KG1 (cell line): ENCODE measurements around the gene ADCY9.
"Not testable (repeated sequence)": the region's sequence is repeated elsewhere in the genome, so short reads cannot be mapped to it uniquely, and the experiment has no call there.

Experiments used
- DNase-seq: peaks from one replicate; lab custom pipeline; 2025; lab: John Stamatoyannopoulos, UW

ADCY9 gene

GRCh38 chr16:3974751-3975150, 141.5 kb downstream of the ADCY9 start:
- DNase-seq: no peak

- no peak for DNase-seq
Measured at GRCh38 chr16:3971706-3972105, 144.5 kb downstream of the ADCY9 start.

DNA sequence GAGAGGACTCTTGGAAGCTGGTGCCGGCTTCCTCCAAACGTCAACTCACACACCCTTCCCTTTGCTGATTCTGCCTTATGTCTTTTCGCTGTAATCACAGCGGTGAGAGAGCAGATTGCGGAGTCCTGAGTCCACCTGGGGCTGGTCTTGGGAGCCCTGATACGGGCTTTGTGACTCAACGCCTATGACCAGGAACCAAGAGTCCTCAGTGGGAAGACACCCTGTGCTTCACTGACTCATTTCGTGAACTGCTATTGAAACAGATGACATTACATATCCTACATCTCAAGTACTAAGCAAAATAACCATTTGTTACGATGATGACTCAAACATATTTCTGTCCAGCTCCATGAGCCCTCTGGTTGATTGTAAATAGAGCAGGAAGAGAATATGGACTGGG, 145.0 kb downstream of the ADCY9 start:
- no peak for DNase-seq

GRCh38 chr16:3968551-3968950, 147.7 kb downstream of the ADCY9 start:
- DNase-seq: no peak

DNA sequence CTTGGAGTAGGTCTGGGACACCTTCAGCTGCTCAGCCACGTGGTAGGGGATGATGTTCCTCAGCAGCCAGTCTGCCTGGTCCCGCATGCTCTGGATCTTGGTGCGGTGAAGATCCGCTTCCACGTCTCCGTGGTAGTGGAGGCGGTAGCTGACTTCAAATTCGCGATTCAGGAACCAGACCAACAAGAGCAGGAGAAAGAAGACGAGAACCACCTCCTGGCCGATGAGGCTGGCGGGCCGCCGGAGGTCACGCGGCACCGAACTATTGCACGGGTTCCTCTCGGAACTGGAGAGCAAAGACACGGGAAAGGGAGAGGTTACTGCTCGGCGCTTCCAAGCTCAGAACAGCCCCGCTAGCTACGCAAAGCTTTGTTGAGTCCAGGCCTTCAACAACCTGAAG, 149.6 kb downstream of the ADCY9 start:
- DNase-seq: no peak

DNA sequence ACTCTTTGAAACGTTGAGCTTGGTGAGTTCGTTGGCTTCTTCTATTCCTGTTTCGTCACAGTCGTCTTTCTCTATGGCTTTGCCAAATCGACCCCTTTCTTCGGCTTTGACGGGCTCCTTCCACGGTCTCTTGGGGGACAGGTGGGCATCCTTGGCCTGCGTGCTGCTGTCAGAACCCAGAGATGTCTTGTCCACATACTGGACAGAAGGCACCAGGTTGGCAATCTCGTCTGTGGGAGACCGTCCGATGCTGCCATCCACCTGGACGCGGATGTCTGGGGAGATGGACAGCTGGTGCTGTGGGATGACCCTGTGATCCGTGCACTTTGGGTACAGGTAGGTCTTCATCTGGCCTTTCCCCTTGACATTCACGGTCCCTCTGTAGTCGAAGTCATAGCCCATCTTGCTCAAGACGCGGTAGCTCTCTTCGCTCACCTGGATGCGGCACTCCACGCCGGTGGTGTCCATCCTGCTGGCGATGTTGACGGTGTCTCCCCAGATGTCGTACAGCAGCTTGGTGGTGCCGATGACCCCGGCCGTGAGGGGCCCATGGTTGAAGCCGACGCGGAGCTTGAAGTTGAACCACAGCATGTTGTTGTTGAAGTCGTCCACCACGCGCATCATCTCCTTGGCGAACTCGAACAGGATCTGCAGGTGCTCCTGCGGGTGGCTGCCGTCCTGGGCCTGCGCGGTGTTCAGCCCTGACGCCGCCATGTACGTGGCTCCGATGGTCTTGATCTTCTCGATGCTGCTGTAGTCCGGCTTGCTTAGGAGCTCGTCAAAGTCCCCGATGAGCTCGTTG, 150.3 kb downstream of the ADCY9 start:
- no peak for DNase-seq

- DNase-seq: no peak
Measured at GRCh38 chr16:3965306-3965705, 150.9 kb downstream of the ADCY9 start.

GRCh38 chr16:3964686-3965290, 151.5 kb downstream of the ADCY9 start:
- no peak for DNase-seq

DNA sequence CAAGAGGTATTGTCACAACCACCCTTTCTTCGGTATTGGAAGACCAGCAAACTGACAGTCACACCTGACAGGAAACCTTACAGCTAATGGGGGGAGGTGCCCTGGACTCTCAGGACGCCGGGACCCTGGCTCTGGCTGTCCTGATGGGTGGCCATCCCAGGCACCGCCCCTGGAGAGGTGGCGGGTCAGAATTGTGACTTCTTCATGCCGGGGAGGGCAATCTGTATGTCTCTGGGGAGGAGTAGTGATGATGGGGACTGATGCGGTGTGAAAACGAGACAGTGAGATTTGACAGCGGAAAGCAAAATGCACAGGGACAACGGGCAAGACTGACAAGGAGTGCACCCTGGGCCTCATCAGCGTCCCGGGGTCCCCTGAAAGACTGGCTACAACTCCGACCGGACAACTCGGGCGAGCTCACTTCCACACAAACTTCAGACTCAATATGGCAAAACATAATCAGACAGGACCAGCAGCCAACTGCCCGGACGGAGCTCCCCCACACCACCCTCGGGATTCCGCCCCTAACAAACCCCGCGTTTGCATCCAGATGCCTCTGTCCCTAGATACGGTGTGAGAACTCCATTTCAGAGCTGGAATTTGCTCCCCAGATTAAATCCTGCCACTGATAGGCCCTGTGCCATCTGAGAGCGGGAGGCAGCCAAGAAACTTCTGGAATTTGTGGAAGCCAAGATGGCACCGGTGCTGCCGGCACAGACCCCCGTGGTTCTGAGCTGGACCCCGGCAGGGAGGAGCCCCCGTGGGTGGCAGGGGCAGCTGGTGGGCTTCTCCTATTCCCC, 152.2 kb downstream of the ADCY9 start:
- DNase-seq: no peak

DNA sequence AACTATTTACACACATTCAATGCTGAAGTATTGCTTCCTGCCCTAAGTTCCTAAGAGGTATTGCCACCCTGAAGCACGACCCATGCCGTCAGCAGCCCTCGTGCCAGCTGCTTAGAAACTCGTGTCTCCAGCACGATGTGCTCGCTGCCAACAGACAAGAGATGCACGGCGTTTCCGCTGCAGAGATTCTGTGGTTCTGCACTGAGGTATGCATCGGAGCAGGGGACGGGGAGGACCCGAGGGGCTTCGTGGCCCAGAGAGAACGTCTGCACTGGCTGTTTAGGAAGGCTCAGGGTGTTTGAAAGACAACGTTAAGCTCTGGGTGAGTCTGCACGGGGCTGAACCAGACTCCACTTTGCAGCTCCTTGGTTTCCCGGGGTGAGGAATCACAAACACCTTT, 153.0 kb downstream of the ADCY9 start:
- no peak for DNase-seq

GRCh38 chr16:3961449-3961849, 154.8 kb downstream of the ADCY9 start:
- no peak for DNase-seq

- DNase-seq: not testable (repeated sequence)
Measured at GRCh38 chr16:3959926-3960590, 156.2 kb downstream of the ADCY9 start.

DNA sequence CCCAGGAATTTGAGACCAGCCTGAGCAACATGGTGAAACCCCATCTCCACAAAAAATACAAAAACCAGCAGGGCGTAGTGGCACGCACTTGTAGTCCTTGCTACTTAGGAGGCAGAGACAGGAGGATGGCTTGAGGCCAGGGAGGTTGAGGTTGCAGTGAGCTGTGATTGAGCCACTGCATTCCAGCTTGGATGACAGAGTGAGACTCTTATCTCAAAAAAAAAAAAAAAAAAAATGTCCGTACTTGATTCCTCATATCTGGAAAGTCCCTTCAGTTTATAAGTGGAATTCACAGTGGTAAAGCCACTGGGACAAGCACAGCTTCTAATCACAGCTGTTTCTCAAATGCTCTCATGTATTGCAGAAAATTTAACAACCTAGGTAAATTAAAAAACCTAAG, 157.1 kb downstream of the ADCY9 start:
- no peak for DNase-seq

- DNase-seq: no peak
Measured at GRCh38 chr16:3957344-3957980, 158.8 kb downstream of the ADCY9 start.

GRCh38 chr16:3954411-3954921, 161.8 kb downstream of the ADCY9 start:
- no peak for DNase-seq

DNA sequence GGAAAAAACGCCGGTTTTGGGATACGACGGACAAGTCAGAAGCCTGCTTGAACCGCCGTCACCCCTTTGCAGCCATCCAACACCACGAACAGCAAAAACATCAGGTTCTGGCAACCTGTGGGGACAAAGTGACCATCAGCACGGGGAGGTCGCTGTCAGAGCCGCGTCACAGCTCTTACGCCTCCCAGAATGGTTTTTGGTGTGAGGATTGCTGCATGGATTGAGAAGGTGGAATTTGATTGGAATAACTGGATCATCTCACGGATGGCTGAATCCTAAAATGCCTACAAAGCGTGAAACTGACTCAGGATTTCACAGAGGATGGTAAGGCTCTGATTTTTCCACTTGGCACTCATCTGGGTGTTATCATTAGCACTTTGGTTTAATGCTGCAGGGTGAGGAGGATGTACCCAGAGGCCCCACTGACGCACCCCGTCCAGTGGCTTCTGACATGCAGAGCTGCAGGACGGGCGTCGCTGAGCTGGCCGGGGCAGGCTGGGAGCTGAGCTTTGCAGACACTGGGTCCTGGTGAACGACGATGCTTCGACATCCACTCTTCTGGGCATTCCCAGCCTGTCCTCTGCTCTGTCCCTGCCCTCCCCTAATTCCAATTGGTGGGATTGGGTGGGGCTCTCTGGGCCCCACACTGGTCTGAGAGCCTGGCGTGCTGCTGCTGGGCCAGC, 162.4 kb downstream of the ADCY9 start:
- no peak for DNase-seq

DNA sequence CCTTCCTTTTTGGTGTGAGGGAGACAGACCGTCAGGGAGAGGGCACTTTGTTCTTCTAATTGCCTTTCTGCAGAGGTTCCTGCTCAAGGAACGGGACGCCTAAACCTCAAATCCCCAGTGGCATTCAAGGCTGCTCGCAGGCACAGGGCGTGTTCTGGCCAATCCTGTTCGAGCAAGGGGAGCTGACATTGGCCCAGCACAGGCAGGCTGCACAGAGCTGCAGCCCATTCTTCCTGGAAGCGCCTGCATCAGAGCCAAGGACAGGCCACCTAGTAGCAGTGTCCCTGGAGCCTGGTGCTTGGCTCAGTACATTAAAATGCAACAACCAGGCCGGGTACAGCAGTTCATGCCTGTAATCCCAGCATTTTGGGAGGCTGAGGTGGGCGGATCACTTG, 163.5 kb downstream of the ADCY9 start:
- no peak for DNase-seq

DNA sequence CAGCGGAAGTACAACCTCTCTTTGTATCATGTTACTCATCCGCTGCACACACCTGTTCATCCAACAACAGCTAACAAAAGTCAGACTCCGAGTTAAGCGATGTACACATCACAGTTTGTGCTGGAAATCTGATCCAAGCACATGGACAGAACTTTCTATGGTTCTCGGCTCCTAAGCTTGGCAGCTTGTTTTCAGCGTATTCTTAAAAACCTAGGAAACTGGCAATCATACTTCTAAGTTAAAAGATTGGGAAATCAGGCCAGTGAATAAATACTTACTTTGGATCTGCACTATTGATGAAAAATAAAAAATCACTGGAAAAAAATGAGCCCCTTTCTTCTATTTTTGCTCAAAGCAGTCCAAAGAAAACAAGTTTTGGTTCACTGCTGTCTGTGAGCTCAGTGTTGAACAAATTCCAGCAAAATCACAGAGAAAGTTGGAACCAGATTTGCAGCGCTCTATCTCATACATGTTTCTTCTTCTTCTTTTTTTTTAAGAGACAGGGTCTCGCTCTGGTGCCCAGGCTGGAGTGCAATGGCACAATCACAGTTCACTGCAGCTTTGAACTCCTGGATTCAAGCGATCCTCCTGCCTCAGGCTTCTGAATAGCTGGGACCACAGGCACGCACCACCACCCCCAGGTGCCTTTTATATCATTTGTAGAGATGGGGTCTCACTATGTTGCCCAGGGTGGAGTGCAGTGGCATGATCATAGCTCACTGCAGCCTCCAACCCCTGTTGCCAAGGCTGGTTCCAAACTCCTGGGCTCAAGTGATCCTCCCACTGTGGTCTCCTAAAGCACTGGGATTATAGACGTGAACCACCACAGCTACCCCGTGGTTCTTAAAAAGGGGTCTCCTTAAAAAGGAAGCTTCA, 164.1 kb downstream of the ADCY9 start:
- no peak for DNase-seq

GRCh38 chr16:3951380-3951779, 164.9 kb downstream of the ADCY9 start:
- not testable (repeated sequence) for DNase-seq
